CD4-positive, CD25-positive, alpha-beta regulatory T cell (primary cell): ENCODE measurements around the gene CRY1. TPM values are rescaled to one million over a fixed set of nuclear protein-coding genes. Genes with fewer than 3 reads are reported as not detected.

Source experiments
- ATAC-seq, 2 donors: fragments of 150-1000 bp; cut with Tn5 transposase; one replicate each; pipeline ENCODE4 v1.10.0; 2021; ENCODE audit warnings: low read depth in 2 of 2, moderate number of reproducible peaks in 2 of 2, moderate library complexity in 1 of 2
- DNase-seq, 3 donors: peaks; one replicate each; pipeline versions ENCODE4 v3.0.0 to v3.0.0-alpha.2; 2012 to 2022; ENCODE audit warnings: mixed read lengths in 1 of 3
- H3K27ac ChIP-seq: one replicate; pipeline ENCODE4 v1.7.0; 2013; ENCODE audit warnings: mild to moderate bottlenecking, low read length; ENCODE audit not compliant: insufficient read depth, poor library complexity, severe bottlenecking
- H3K27me3 ChIP-seq: one replicate; pipeline ENCODE4 v1.7.0; 2013; ENCODE audit warnings: low read length; ENCODE audit not compliant: control insufficient read depth, insufficient read depth
- H3K36me3 ChIP-seq: one replicate; pipeline ENCODE4 v1.7.0; 2013; ENCODE audit warnings: mild to moderate bottlenecking, low read length, moderate library complexity; ENCODE audit not compliant: control insufficient read depth, insufficient read depth
- H3K4me1 ChIP-seq: 2 replicates; pipeline ENCODE4 v1.7.0; 2013; ENCODE audit warnings: mild to moderate bottlenecking, low read length; ENCODE audit not compliant: insufficient read depth, control insufficient read depth, poor library complexity, severe bottlenecking
- H3K4me3 ChIP-seq: one replicate; pipeline ENCODE4 v1.7.0; 2013; ENCODE audit warnings: low read depth, mild to moderate bottlenecking, low read length, moderate library complexity
- H3K9me3 ChIP-seq, 2 experiments: 1 replicate in 1 of 2; 2 replicates in 1 of 2; pipeline ENCODE4 v1.7.0; 2013; ENCODE audit warnings: low read length in 2 of 2, mild to moderate bottlenecking in 1 of 2, moderate library complexity in 1 of 2; ENCODE audit not compliant: control insufficient read depth in 2 of 2
- H3K27ac Mint-ChIP-seq, 3 donors: one replicate each; pipeline ENCODE4 v1.8.0; 2020 to 2022; ENCODE audit warnings: mild to moderate bottlenecking in 3 of 3, mixed read lengths in 3 of 3, moderate library complexity in 2 of 3
- H3K27me3 Mint-ChIP-seq: one replicate; pipeline ENCODE4 v1.8.0; 2022; ENCODE audit warnings: mild to moderate bottlenecking, mixed read lengths
- H3K36me3 Mint-ChIP-seq: one replicate; pipeline ENCODE4 v1.8.0; 2020; ENCODE audit warnings: mixed read lengths
- H3K4me1 Mint-ChIP-seq, 4 donors: one replicate each; pipeline ENCODE4 v1.8.0; 2020 to 2022; ENCODE audit warnings: mixed read lengths in 4 of 4, mild to moderate bottlenecking in 1 of 4
- H3K4me3 Mint-ChIP-seq, 4 donors: one replicate each; pipeline ENCODE4 v1.8.0; 2020 to 2022; ENCODE audit warnings: mild to moderate bottlenecking in 4 of 4, mixed read lengths in 4 of 4, moderate library complexity in 3 of 4
- H3K9me3 Mint-ChIP-seq, 7 donors: one replicate each; pipeline ENCODE4 v1.8.0; 2020 to 2022; ENCODE audit warnings: mixed read lengths in 7 of 7, mild to moderate bottlenecking in 3 of 7, moderate library complexity in 2 of 7
- polyA plus RNA-seq, 4 donors: library from polyadenylated mRNA; unstranded; fragments of 300-500 nt; fragmentation: Illumina TruSeq; gene quantifications; one replicate each; pipeline ENCODE4 v1.2.3, GENCODE V29; 2021
- total RNA-seq: library from RNA; stranded (reverse); gene quantifications from one replicate; pipeline ENCODE4 v1.2.3, GENCODE V29; 2022

The CRY1 gene
- total and polyA plus RNA-seq, 5 donors from 2014 or later = 26.7 to 91.1 (median 31.4) TPM

DNA sequence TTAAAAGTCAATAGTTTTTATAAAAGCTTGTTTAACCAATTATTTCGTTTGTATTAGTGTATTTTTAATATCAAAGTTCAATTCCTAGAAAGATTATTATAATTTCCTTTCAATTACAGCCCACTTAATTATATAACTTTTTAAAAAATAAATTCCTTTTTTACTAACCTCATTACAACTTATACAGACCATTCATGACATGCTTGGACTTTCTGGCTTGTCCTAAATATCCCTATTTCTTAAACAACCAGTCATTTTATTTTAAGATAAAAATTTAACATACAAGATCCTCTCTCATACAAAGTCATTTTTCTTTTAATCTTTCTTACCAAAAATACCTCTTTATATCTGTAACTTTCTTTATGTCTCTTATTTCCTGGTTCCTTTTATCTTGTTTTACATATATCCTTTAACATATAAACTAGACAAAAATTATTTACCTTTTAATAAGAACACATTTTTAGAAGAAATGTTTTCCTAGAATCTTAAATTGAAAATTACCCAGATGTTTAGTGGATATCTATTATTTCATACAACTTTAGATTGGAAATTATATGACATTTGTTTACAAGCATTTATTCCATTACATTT, 148.0 kb downstream of the CRY1 start:
- peaks cover 23% of the 10 kb centered on the region for H3K27me3 Mint-ChIP-seq

DNA sequence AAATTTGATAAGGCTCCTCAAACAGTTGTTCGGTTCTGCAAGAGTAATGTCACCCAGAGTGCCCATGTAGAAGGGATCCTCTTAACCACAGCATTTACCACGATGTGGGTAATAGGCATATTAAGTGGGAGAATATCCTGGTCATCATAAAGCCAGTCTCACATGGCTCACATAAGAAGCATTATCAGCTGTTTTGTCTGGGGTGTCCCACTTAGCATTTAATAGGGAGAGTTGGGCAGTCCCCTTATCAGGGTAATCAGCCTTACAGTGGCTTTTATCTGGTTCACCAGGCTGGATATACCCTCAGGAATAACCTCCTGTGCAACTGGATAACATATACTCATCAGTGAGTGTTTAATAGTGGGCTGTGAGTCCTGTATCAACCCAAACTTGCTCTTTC, 150.6 kb downstream of the CRY1 start:
- Mint-ChIP-seq H3K9me3 (peaks cover 0 to 4% (median 0%) of the 10 kb centered on the region in 7 donors), H3K27ac (no peak overlapping the region), H3K4me3 (no peak overlapping the region), H3K36me3 (no peaks in the 10 kb centered on the region), H3K4me1 (no peaks in the 10 kb centered on the region), H3K27me3 (peaks cover 13% of the 10 kb centered on the region)
- Histone ChIP-seq H3K9me3 (peaks cover 0 to 3% of the 10 kb centered on the region in 2 experiments), H3K36me3 (no peaks in the 10 kb centered on the region), H3K4me1 (no peaks in the 10 kb centered on the region), H3K27ac (no peak overlapping the region), H3K27me3 (peaks cover under 1% of the 10 kb centered on the region), H3K4me3 (no peak overlapping the region)
- ATAC-seq (no peak), DNase-seq (no peak)

More for the DNA sequence above, 148.0 kb downstream of the CRY1 start:
- ATAC-seq (no peak), DNase-seq (no peak)
- no peaks in the 10 kb centered on the region for H3K36me3 ChIP-seq
- no peaks in the 10 kb centered on the region for H3K27me3 ChIP-seq
- Mint-ChIP-seq H3K4me3 (no peak overlapping the region), H3K9me3 (peaks cover 2 to 9% (median 6%) of the 10 kb centered on the region in 7 donors), H3K4me1 (no peaks in the 10 kb centered on the region), H3K27ac (no peak overlapping the region), H3K36me3 (no peaks in the 10 kb centered on the region)
- H3K4me3 ChIP-seq = no peak overlapping the region
- H3K4me1 ChIP-seq = no peaks in the 10 kb centered on the region
- H3K27ac ChIP-seq = no peak overlapping the region
- H3K9me3 ChIP-seq = peaks cover 7 to 11% of the 10 kb centered on the region in 2 experiments

DNA sequence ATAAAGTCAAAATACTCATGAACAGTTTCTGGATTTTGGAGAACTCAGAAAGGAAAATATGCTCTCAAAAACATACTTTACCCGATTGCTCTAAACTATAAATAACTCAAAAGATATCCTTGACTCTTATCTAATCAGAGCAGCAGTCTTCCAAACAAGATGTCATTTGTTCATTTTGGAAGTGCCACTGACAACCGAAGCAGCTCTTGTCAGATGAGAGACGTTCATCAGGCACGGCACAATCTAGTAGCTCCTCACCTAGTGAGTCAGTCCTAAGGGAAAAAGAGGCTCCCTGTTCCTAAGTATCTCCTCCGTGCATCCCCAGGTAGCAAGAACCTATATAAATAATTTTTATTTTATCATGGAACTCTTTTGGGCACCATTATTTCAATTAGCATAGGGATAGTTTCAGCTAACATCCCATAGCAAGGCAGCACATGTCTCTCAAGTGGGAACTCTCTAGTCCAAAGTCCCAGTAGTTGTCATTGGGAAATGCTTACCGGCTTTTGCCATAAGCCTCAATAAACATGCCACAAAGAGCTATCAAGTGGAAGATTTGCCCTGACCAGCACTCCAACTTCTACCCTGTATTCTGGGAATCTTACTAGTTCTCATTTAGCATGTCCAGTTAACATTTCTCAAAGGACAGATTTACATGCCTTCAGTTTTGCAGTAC, 151.7 kb downstream of the CRY1 start:
- peaks cover 2% of the 10 kb centered on the region for H3K27me3 ChIP-seq
- peaks cover 0 to 3% of the 10 kb centered on the region in 2 experiments for H3K9me3 ChIP-seq
- no peak overlapping the region for H3K4me3 ChIP-seq
- DNase-seq = no peak
- H3K27ac ChIP-seq = no peak overlapping the region
- Mint-ChIP-seq H3K9me3 (peaks cover 0 to 1% (median 0%) of the 10 kb centered on the region in 7 donors), H3K36me3 (no peaks in the 10 kb centered on the region), H3K4me3 (no peak overlapping the region), H3K27ac (no peak overlapping the region), H3K27me3 (peaks cover 13% of the 10 kb centered on the region), H3K4me1 (no peaks in the 10 kb centered on the region)
- no peaks in the 10 kb centered on the region for H3K4me1 ChIP-seq
- no peak for ATAC-seq
- no peaks in the 10 kb centered on the region for H3K36me3 ChIP-seq

Other genes starting within 250 kb of the CRY1 start
- gene TMEM263, start 137.6 kb downstream of the CRY1 start, total RNA-seq = 33.2 TPM
- gene TMEM263, start 137.6 kb downstream of the CRY1 start, polyA plus RNA-seq = 10 to 100 TPM; 27.3 to 37.8 (median 33.1) TPM
- 9.9 TPM for gene MTERF2, start 106.4 kb downstream of the CRY1 start, total RNA-seq
- 10 to 100 TPM in 2 of 4 donors, 1 to 10 TPM in 2; 7.3 to 12.0 (median 9.2) TPM for gene MTERF2, start 106.4 kb downstream of the CRY1 start, polyA plus RNA-seq